GM19438 (cell line): ENCODE measurements around the gene MMAA.

Source experiments
- ATAC-seq: cut with Tn5 transposase; IDR thresholded peaks from one replicate; pipeline ENCODE4 v1.9.1; 2021; ENCODE audit warnings: low read depth; ENCODE audit not compliant: unreplicated experiment

The MMAA gene

GRCh38 chr4:145703850-145704497 is 84.8 kb downstream of the MMAA start:
- no peak for ATAC-seq

DNA sequence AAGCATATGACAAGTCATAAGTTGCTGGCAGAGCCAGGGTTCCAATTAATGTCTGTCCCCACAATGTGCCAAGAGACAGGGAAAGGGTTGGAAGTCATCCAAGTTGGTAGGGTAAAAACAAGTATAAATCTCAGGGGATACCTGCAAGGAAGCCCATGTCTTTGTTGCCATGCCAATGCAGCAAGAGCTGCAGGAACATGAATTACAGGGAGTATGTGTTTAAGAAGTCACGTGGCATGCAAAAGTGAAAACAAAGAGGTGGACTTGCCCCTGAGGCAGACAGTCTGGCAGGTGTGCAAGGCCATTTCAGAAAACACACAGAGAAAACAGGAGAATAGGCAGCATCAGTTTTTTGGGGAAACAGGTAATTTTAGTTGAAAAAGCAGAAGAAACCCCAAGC is 90.2 kb downstream of the MMAA start:
- no peak for ATAC-seq
